H9 (cell line): Measurements from ENCODE around the gene RFX1. TPM values are rescaled to one million over a fixed set of nuclear protein-coding genes. Genes with fewer than 3 reads are reported as not detected.

ENCODE experiments used
- DNase-seq: peaks from one replicate; pipeline ENCODE4 v3.0.0-alpha.2; 2017
- H2AFZ ChIP-seq: one replicate; pipeline ENCODE4 v1.6.1; 2013; ENCODE audit warnings: mild to moderate bottlenecking, low read length, control low read depth, moderate library complexity
- H2AK5ac ChIP-seq: 2 replicates; pipeline ENCODE4 v1.6.1; 2013; ENCODE audit warnings: low read length, control low read depth, mixed read lengths; ENCODE audit not compliant: insufficient read length
- H2BK120ac ChIP-seq: one replicate; pipeline ENCODE4 v1.6.1; 2013; ENCODE audit warnings: low read depth, mild to moderate bottlenecking, low read length, control low read depth, inconsistent platforms; ENCODE audit not compliant: poor library complexity, severe bottlenecking
- H2BK12ac ChIP-seq: 2 replicates; pipeline ENCODE4 v1.6.1; 2013; ENCODE audit warnings: low read length, control low read depth, mixed read lengths, low read depth; ENCODE audit not compliant: insufficient read length
- H2BK15ac ChIP-seq: 2 replicates; pipeline ENCODE4 v1.6.1; 2013; ENCODE audit warnings: low read depth, low read length, control low read depth
- H2BK20ac ChIP-seq: one replicate; pipeline ENCODE4 v1.6.1; 2013; ENCODE audit warnings: low read depth, mild to moderate bottlenecking, low read length, control low read depth, inconsistent platforms; ENCODE audit not compliant: poor library complexity, severe bottlenecking
- H2BK5ac ChIP-seq: 2 replicates; pipeline ENCODE4 v1.6.1; 2013; ENCODE audit warnings: low read length, control low read depth, mixed read lengths; ENCODE audit not compliant: insufficient read length
- H3K14ac ChIP-seq: 2 replicates; pipeline ENCODE4 v1.6.1; 2013; ENCODE audit warnings: low read length, control low read depth; ENCODE audit not compliant: insufficient read depth
- H3K18ac ChIP-seq: 2 replicates; pipeline ENCODE4 v1.6.1; 2013; ENCODE audit warnings: low read depth, mild to moderate bottlenecking, mixed read lengths, low read length, control low read depth; ENCODE audit not compliant: insufficient read length
- H3K23ac ChIP-seq: 2 replicates; pipeline ENCODE4 v1.6.1; 2013; ENCODE audit warnings: low read length, control low read depth, mixed read lengths, low read depth; ENCODE audit not compliant: insufficient read length
- H3K23me2 ChIP-seq: 2 replicates; pipeline ENCODE4 v1.6.1; 2013; ENCODE audit warnings: low read depth, mild to moderate bottlenecking, mixed read lengths, low read length, control low read depth; ENCODE audit not compliant: insufficient read length, poor library complexity, severe bottlenecking
- H3K27ac ChIP-seq: 2 replicates; pipeline ENCODE4 v1.5.1; 2013; ENCODE audit warnings: low read length, control low read depth, mixed read lengths, low read depth; ENCODE audit not compliant: insufficient read length
- H3K27me3 ChIP-seq: 2 replicates; pipeline ENCODE4 v1.6.1; 2013; ENCODE audit warnings: low read length, control low read depth, inconsistent platforms; ENCODE audit not compliant: insufficient read depth
- H3K4ac ChIP-seq: 2 replicates; pipeline ENCODE4 v1.6.1; 2013; ENCODE audit warnings: low read depth, mild to moderate bottlenecking, control low read depth, inconsistent platforms, low read length, moderate library complexity
- H3K4me1 ChIP-seq: 2 replicates; pipeline ENCODE4 v1.6.1; 2013; ENCODE audit warnings: low read length, control low read depth, inconsistent platforms; ENCODE audit not compliant: insufficient read depth
- H3K4me2 ChIP-seq: 2 replicates; pipeline ENCODE4 v1.6.1; 2013; ENCODE audit warnings: low read length, control low read depth, mixed read lengths; ENCODE audit not compliant: insufficient read length, insufficient read depth
- H3K56ac ChIP-seq: 2 replicates; pipeline ENCODE4 v1.6.1; 2013; ENCODE audit warnings: low read depth, mild to moderate bottlenecking, mixed read lengths, low read length, control low read depth; ENCODE audit not compliant: insufficient read length
- H3K79me1 ChIP-seq: 2 replicates; pipeline ENCODE4 v1.6.1; 2013; ENCODE audit warnings: low read depth, mild to moderate bottlenecking, moderate library complexity, low read length, control low read depth, inconsistent platforms; ENCODE audit not compliant: insufficient read depth, poor library complexity, severe bottlenecking
- H3K79me2 ChIP-seq: 2 replicates; pipeline ENCODE4 v1.6.1; 2013; ENCODE audit warnings: low read length, control low read depth, inconsistent platforms; ENCODE audit not compliant: insufficient read depth
- H3K9ac ChIP-seq: 2 replicates; pipeline ENCODE4 v1.6.1; 2013; ENCODE audit warnings: low read length, control low read depth, mixed read lengths; ENCODE audit not compliant: insufficient read length; ENCODE audit errors: extremely low read depth
- H3K9me3 ChIP-seq: one replicate; pipeline ENCODE4 v1.6.1; 2013; ENCODE audit warnings: low read depth, low read length, inconsistent platforms; ENCODE audit not compliant: control insufficient read depth
- H3T11ph ChIP-seq: one replicate; pipeline ENCODE4 v1.6.1; 2013; ENCODE audit warnings: mild to moderate bottlenecking, low read length, control low read depth, inconsistent platforms
- H4K20me1 ChIP-seq: one replicate; pipeline ENCODE4 v1.6.1; 2013; ENCODE audit not compliant: control insufficient read depth, insufficient read length, insufficient read depth
- H4K5ac ChIP-seq: 2 replicates; pipeline ENCODE4 v1.6.1; 2013; ENCODE audit warnings: low read depth, mild to moderate bottlenecking, mixed read lengths, low read length, control low read depth; ENCODE audit not compliant: insufficient read length
- H4K8ac ChIP-seq: replicated peaks from 2 replicates; pipeline ENCODE4 v1.6.1; 2013; ENCODE audit warnings: low read length, control low read depth, mixed read lengths, low read depth; ENCODE audit not compliant: insufficient read length
- H4K91ac ChIP-seq: 2 replicates; pipeline ENCODE4 v1.6.1; 2013; ENCODE audit warnings: low read depth, mild to moderate bottlenecking, moderate library complexity, mixed read lengths, low read length, control low read depth; ENCODE audit not compliant: insufficient read length
- H3K27ac Mint-ChIP-seq, 3 experiments: 2 replicates in 2 of 3; 3 replicates in 1 of 3; pipeline ENCODE4 v1.8.0; 2020 to 2021; ENCODE audit warnings: mixed read lengths in 3 of 3, mild to moderate bottlenecking in 1 of 3, moderate library complexity in 1 of 3
- H3K27me3 Mint-ChIP-seq: 2 replicates; pipeline ENCODE4 v1.8.0; 2021; ENCODE audit warnings: low read depth, mild to moderate bottlenecking, moderate library complexity, mixed read lengths
- H3K36me3 Mint-ChIP-seq, 3 experiments: 2 replicates in 2 of 3; 3 replicates in 1 of 3; pipeline ENCODE4 v1.8.0; 2020 to 2021; ENCODE audit warnings: low read depth in 3 of 3, mixed read lengths in 3 of 3; ENCODE audit not compliant: insufficient read depth in 1 of 3
- H3K4me1 Mint-ChIP-seq, 2 experiments: 2 replicates each; pipeline ENCODE4 v1.8.0; 2020; ENCODE audit warnings: mixed read lengths in 2 of 2
- H3K4me3 Mint-ChIP-seq, 2 experiments: 2 replicates in 1 of 2; 3 replicates in 1 of 2; pipeline ENCODE4 v1.8.0; 2020 to 2021; ENCODE audit warnings: mild to moderate bottlenecking in 2 of 2, mixed read lengths in 2 of 2, moderate library complexity in 1 of 2
- H3K9me3 Mint-ChIP-seq, 2 experiments: 2 replicates in 1 of 2; 3 replicates in 1 of 2; pipeline ENCODE4 v1.8.0; 2020; ENCODE audit warnings: mild to moderate bottlenecking in 2 of 2, mixed read lengths in 2 of 2, moderate library complexity in 1 of 2
- WGBS: extraction: QIAGEN DNeasy Blood & Tissue Kit; methylation state at CpG from one replicate; pipeline ENCODE4 v1.1.7; 2013; ENCODE audit warnings: missing lambda C conversion rate, low lambda C conversion rate, mixed read lengths; ENCODE audit not compliant: insufficient read length; ENCODE audit errors: extremely low coverage; 5-methylcytosine and 5-hydroxymethylcytosine counted together
- total RNA-seq: library from RNA; stranded (reverse); gene quantifications from 2 replicates; pipeline ENCODE4 v1.2.1, GENCODE V29; 2021
- TF ChIP-seq, protein P1 (sequence below): fragments of 200-600 bp; sonication (generic); conservative IDR thresholded peaks from 3 replicates; pipeline ENCODE4 v1.8.0; 2021; ENCODE audit warnings: antibody characterized with exemption, mild to moderate bottlenecking

RFX1 gene
- total RNA-seq, 1 experiment from 2014 or later, result 21.4 TPM

DNA sequence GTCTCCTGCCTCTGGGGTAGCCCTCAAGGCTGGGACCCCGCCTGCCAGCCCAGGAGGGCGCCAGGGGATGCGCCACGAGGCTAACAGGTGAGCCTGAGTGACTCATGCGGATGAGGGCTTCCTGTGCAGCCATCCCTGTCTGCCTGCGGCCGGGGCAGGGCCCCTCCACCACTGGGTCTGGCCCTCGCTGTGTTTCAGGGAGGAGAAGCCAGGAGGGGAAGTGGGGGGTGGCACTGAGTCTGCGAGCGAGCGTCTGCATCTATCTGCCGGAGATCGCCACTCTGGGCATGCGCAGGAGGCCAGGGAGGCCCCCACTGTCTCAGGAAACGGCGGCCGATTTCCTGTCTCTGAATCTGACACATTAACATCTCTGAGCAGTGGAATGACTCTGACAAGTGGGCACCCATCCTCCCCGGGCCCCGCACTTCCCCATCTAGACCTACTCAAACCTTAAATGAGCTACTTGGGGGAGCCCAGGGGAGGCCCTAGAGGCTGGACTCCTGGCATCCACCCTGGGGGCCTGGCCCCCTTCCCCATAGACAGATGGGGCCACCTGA, 19.7 kb downstream of the RFX1 start:
- H3K4me1 Mint-ChIP-seq, result peaks cover 45 to 58% of the 10 kb centered on the region in 2 experiments
- Histone ChIP-seq H3T11ph (no peak overlapping the region), H3K4me1 (peaks cover 3% of the 10 kb centered on the region; the same call in 1 of the 2 replicates), H3K14ac (peak overlapping the region; percentile 33), H3K56ac (no peak overlapping the region), H3K4me2 (peak overlapping the region; percentile 21), H2BK5ac (no peak overlapping the region), H3K27ac (peak overlapping the region; percentile 22), H3K9ac (no peak overlapping the region), H4K8ac (no peak overlapping the region), H2AFZ (no peak overlapping the region), H2BK12ac (no peak overlapping the region), H3K4ac (no peak overlapping the region), H4K5ac (no peak overlapping the region), H3K9me3 (no peaks in the 10 kb centered on the region), H3K23me2 (no peaks in the 10 kb centered on the region), H4K91ac (no peak overlapping the region), H4K20me1 (no peaks in the 10 kb centered on the region), H2BK120ac (no peak overlapping the region), H2BK20ac (no peak overlapping the region), H2AK5ac (no peak overlapping the region), H3K79me2 (no peaks in the 10 kb centered on the region), H3K18ac (peak overlapping the region; percentile 85), H3K27me3 (no peaks in the 10 kb centered on the region), H3K79me1 (no peaks in the 10 kb centered on the region), H3K23ac (no peak overlapping the region), H2BK15ac (no peak overlapping the region)
- peak overlapping the region; percentile 35 to 53; a peak in 3 of 5 replicates for H3K4me3 Mint-ChIP-seq
- H3K36me3 Mint-ChIP-seq, result peaks cover 0 to 25% (median 13%) of the 10 kb centered on the region in 3 experiments; a peak in 6 of 7 replicates
- WGBS, result no CpG with 5 or more reads among the region's 19 CpGs
- peak overlapping the region; percentile 22 to 93 (median 72); a peak in 5 of 7 replicates for H3K27ac Mint-ChIP-seq
- DNase-seq, result peak; percentile 93
- H3K27me3 Mint-ChIP-seq, result no peaks in the 10 kb centered on the region
- TF ChIP-seq, protein P1, sequence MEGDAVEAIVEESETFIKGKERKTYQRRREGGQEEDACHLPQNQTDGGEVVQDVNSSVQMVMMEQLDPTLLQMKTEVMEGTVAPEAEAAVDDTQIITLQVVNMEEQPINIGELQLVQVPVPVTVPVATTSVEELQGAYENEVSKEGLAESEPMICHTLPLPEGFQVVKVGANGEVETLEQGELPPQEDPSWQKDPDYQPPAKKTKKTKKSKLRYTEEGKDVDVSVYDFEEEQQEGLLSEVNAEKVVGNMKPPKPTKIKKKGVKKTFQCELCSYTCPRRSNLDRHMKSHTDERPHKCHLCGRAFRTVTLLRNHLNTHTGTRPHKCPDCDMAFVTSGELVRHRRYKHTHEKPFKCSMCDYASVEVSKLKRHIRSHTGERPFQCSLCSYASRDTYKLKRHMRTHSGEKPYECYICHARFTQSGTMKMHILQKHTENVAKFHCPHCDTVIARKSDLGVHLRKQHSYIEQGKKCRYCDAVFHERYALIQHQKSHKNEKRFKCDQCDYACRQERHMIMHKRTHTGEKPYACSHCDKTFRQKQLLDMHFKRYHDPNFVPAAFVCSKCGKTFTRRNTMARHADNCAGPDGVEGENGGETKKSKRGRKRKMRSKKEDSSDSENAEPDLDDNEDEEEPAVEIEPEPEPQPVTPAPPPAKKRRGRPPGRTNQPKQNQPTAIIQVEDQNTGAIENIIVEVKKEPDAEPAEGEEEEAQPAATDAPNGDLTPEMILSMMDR, result no peak
- H3K9me3 Mint-ChIP-seq, result no peaks in the 10 kb centered on the region; a peak in 1 of 5 replicates
